CD14-positive monocyte (primary cell): ENCODE data around the gene EPB41. TPM values are rescaled to one million over a fixed set of nuclear protein-coding genes. Genes with fewer than 3 reads are reported as not detected.
A peak's percentile ranks its signal among the peaks of the same experiment; 100 is the strongest.

ENCODE experiments used
- DNase-seq, 3 donors: peaks; one replicate each; pipeline ENCODE4 v3.0.0-alpha.2; 2011 to 2022
- H2AFZ ChIP-seq: 2 replicates; pipeline ENCODE4 v1.6.0; 2012; ENCODE audit warnings: mild to moderate bottlenecking, low read depth, low read length, inconsistent platforms; ENCODE audit not compliant: insufficient read depth, poor library complexity, severe bottlenecking
- H3K27ac ChIP-seq, 2 donors: 1 replicate in 1 of 2; 2 replicates in 1 of 2; pipeline ENCODE4 v1.5.1; 2012 to 2013; ENCODE audit warnings: low read length in 2 of 2, control low read depth in 1 of 2, inconsistent platforms in 1 of 2, low read depth in 1 of 2, mild to moderate bottlenecking in 1 of 2
- H3K27me3 ChIP-seq, 2 donors: one replicate each; pipeline versions ENCODE4 v1.6.0 to v1.6.1; 2011 to 2013; ENCODE audit warnings: low read length in 2 of 2; ENCODE audit not compliant: control insufficient read depth in 2 of 2, insufficient read depth in 2 of 2
- H3K36me3 ChIP-seq, 2 donors: replicated peaks in 1 of 2; 1 replicate in 1 of 2; 2 replicates in 1 of 2; pipeline versions ENCODE4 v1.5.1 to v1.6.1; 2012 to 2013; ENCODE audit warnings: low read length in 2 of 2, control low read depth in 1 of 2, inconsistent platforms in 1 of 2, mild to moderate bottlenecking in 1 of 2; ENCODE audit not compliant: insufficient read depth in 2 of 2, control insufficient read depth in 1 of 2
- H3K4me1 ChIP-seq, 2 donors: 1 replicate in 1 of 2; 2 replicates in 1 of 2; pipeline versions ENCODE4 v1.5.1 to v1.6.1; 2012 to 2013; ENCODE audit warnings: low read length in 2 of 2, control low read depth in 1 of 2, inconsistent platforms in 1 of 2, mild to moderate bottlenecking in 1 of 2, moderate library complexity in 1 of 2; ENCODE audit not compliant: insufficient read depth in 2 of 2, control insufficient read depth in 1 of 2
- H3K4me2 ChIP-seq: replicated peaks from 2 replicates; pipeline ENCODE3; 2012; ENCODE audit warnings: low read length, moderate library complexity, mild to moderate bottlenecking; ENCODE audit not compliant: poor library complexity, severe bottlenecking; ENCODE audit errors: extremely low read depth
- H3K4me3 ChIP-seq, 3 experiments: fragments of 200-600 bp in 1 of 3; sonication (generic) in 1 of 3; replicated peaks in 1 of 3; 1 replicate in 2 of 3; 2 replicates in 1 of 3; pipeline ENCODE4 v1.5.1; 2011 to 2013; ENCODE audit warnings: low read length in 3 of 3, mild to moderate bottlenecking in 3 of 3, control low read depth in 2 of 3, low read depth in 2 of 3, inconsistent platforms in 1 of 3, moderate library complexity in 1 of 3
- H3K79me2 ChIP-seq: 2 replicates; pipeline ENCODE4 v1.6.0; 2012; ENCODE audit warnings: mild to moderate bottlenecking, control low read depth, inconsistent platforms, low read length, moderate library complexity; ENCODE audit not compliant: insufficient read depth
- H3K9ac ChIP-seq: 2 replicates; pipeline ENCODE4 v1.6.0; 2017; ENCODE audit warnings: low read length, mild to moderate bottlenecking; ENCODE audit not compliant: insufficient read depth, poor library complexity, severe bottlenecking
- H3K9me3 ChIP-seq, 2 donors: replicated peaks in 1 of 2; 1 replicate in 1 of 2; 2 replicates in 1 of 2; pipeline versions ENCODE4 v1.5.1 to v1.6.1; 2012 to 2013; ENCODE audit warnings: low read length in 2 of 2, control low read depth in 1 of 2; ENCODE audit not compliant: control insufficient read depth in 1 of 2, insufficient read depth in 1 of 2
- H4K20me1 ChIP-seq: 2 replicates; pipeline ENCODE4 v1.6.0; 2012; ENCODE audit warnings: mild to moderate bottlenecking, low read length, control low read depth, moderate library complexity; ENCODE audit not compliant: insufficient read depth
- H3K27ac Mint-ChIP-seq, 7 donors: one replicate each; pipeline ENCODE4 v1.8.0; 2020; ENCODE audit warnings: mild to moderate bottlenecking in 7 of 7, mixed read lengths in 7 of 7, moderate library complexity in 6 of 7, inconsistent platforms in 2 of 7
- H3K27me3 Mint-ChIP-seq, 3 donors: one replicate each; pipeline ENCODE4 v1.8.0; 2021 to 2022; ENCODE audit warnings: low read depth in 3 of 3, mild to moderate bottlenecking in 3 of 3, mixed read lengths in 3 of 3, moderate library complexity in 3 of 3, inconsistent platforms in 1 of 3
- H3K36me3 Mint-ChIP-seq, 2 donors: one replicate each; pipeline ENCODE4 v1.8.0; 2020; ENCODE audit warnings: mixed read lengths in 2 of 2, inconsistent platforms in 1 of 2, mild to moderate bottlenecking in 1 of 2
- H3K4me1 Mint-ChIP-seq: one replicate; pipeline ENCODE4 v1.8.0; 2020; ENCODE audit warnings: mild to moderate bottlenecking, mixed read lengths
- H3K4me3 Mint-ChIP-seq, 2 donors: one replicate each; pipeline ENCODE4 v1.8.0; 2020; ENCODE audit warnings: mild to moderate bottlenecking in 2 of 2, mixed read lengths in 2 of 2, moderate library complexity in 1 of 2
- H3K9me3 Mint-ChIP-seq, 7 donors: one replicate each; pipeline ENCODE4 v1.8.0; 2020 to 2022; ENCODE audit warnings: mixed read lengths in 7 of 7, mild to moderate bottlenecking in 6 of 7, moderate library complexity in 6 of 7, inconsistent platforms in 2 of 7
- WGBS: methylation state at CpG from one replicate; pipeline ENCODE4 v1.1.5; 2013; ENCODE audit warnings: missing lambda C conversion rate; ENCODE audit not compliant: insufficient coverage; 5-methylcytosine and 5-hydroxymethylcytosine counted together
- intact Hi-C, 2 donors: fragments of 100-400 bp; cut with micrococcal nuclease; formaldehyde crosslinking; loops; one replicate each; pipeline versions ENCODE4 v1.15.0 to v1.15.1; 2023
- polyA plus RNA-seq, 3 donors: library from polyadenylated mRNA; depleted of rRNA in 1 of 3; unstranded in 2 of 3; stranded (reverse) in 1 of 3; fragments of 300-500 nt in 2 of 3; fragments of >200 nt in 1 of 3; fragmentation: Illumina TruSeq in 2 of 3; gene quantifications; 1 replicate in 2 of 3; 2 replicates in 1 of 3; pipeline ENCODE4 v1.2.3, GENCODE V29; 2012 to 2021
- TF ChIP-seq, protein P1 (sequence below): fragments of 200-600 bp; IDR thresholded peaks from one replicate; pipeline ENCODE4 v1.8.0; 2022; ENCODE audit warnings: antibody characterized with exemption, mild to moderate bottlenecking

EPB41 gene
- polyA plus RNA-seq, 3 donors: 11.3 to 19.4 (median 18.9) TPM

DNA sequence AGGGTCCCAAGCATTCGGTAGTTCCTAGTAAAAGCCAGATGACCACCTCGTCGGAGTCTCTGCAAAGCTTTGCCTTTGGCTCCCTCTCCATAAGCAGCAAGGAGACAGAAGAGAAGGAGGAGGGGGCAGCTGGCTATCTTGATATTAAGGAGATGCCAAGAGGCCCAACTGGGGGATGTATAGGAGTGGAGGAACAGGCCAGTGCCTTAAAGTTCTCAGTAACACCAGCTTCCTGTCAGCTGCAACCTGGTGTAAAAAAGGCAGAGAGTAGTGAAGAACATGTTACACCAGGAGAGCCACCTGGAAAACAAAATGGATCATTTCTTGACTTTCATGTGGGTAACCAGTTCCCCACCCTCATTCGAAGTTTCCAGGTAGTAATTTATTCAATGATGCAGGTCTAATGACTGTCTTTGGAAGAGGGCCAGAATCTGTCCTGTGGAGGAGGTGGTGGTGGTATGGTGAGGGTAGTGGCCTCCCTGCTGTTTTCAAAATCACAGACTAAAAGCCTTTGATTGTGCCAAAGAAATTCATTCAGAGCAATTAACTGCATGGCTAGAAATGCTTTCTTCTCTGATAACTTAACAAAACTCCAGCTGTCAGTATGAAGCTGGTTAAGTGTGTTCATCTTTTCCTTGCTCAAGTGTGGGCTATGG is 182.0 kb downstream of the EPB41 start:
- WGBS: 80% methylated on average over 1 of the region's 4 CpGs
- Mint-ChIP-seq H3K4me3 (no peak overlapping the region), H3K9me3 (peaks cover 0 to 3% (median 0%) of the 10 kb centered on the region in 7 donors), H3K4me1 (no peaks in the 10 kb centered on the region), H3K27ac (no peak overlapping the region), H3K36me3 (peaks cover 55 to 67% of the 10 kb centered on the region in 2 donors), H3K27me3 (no peaks in the 10 kb centered on the region)
- no peak overlapping the region for H3K9ac ChIP-seq
- DNase-seq: no peak
- H3K36me3 ChIP-seq: peaks cover 33 to 70% of the 10 kb centered on the region in 2 donors
- no peaks in the 10 kb centered on the region for H3K79me2 ChIP-seq
- intact Hi-C loops: no loop called here
- TF ChIP-seq, protein P1, sequence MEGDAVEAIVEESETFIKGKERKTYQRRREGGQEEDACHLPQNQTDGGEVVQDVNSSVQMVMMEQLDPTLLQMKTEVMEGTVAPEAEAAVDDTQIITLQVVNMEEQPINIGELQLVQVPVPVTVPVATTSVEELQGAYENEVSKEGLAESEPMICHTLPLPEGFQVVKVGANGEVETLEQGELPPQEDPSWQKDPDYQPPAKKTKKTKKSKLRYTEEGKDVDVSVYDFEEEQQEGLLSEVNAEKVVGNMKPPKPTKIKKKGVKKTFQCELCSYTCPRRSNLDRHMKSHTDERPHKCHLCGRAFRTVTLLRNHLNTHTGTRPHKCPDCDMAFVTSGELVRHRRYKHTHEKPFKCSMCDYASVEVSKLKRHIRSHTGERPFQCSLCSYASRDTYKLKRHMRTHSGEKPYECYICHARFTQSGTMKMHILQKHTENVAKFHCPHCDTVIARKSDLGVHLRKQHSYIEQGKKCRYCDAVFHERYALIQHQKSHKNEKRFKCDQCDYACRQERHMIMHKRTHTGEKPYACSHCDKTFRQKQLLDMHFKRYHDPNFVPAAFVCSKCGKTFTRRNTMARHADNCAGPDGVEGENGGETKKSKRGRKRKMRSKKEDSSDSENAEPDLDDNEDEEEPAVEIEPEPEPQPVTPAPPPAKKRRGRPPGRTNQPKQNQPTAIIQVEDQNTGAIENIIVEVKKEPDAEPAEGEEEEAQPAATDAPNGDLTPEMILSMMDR: no peak
- H2AFZ ChIP-seq: no peak overlapping the region
- H3K27me3 ChIP-seq: no peaks in the 10 kb centered on the region
- H3K4me3 ChIP-seq: no peak overlapping the region
- H3K9me3 ChIP-seq: no peaks in the 10 kb centered on the region
- no peaks in the 10 kb centered on the region for H3K4me1 ChIP-seq
- no peak overlapping the region for H3K27ac ChIP-seq
- H4K20me1 ChIP-seq: no peaks in the 10 kb centered on the region
- H3K4me2 ChIP-seq: no peak overlapping the region

DNA sequence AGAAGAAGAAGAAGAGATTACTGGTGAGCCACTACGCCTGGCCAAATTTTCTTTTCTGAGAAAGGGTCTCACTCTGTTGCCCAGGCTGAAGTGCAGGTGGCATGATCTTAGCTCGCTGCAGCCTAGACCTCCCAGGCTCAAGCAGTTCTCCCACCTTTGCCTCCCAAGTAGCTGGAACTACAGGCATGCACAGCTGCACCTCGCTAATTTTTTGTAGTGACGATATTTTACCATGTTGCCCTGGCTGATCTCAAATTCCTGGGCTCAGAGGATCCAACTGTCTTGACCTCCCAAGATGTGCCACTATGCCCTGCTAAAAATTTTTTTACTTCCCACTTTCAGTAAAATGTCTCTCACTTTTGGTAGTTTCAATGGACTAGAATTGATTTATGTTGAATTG is 184.9 kb downstream of the EPB41 start:
- DNase-seq: no peak
- TF ChIP-seq, protein P1: no peak
- H3K9me3 Mint-ChIP-seq: no peaks in the 10 kb centered on the region
- H3K79me2 ChIP-seq: no peaks in the 10 kb centered on the region
- no peaks in the 10 kb centered on the region for H3K4me1 ChIP-seq
- no peaks in the 10 kb centered on the region for H3K4me1 Mint-ChIP-seq
- no peak overlapping the region for H3K27ac ChIP-seq
- intact Hi-C loops: no loop called here
- no peak overlapping the region for H3K4me3 ChIP-seq
- peak overlapping the region in 1 of 7 donors; percentile 37 for H3K27ac Mint-ChIP-seq
- no peak overlapping the region for H3K9ac ChIP-seq
- WGBS: 100% methylated on average over 2 of the region's 4 CpGs
- H3K4me2 ChIP-seq: no peak overlapping the region
- peaks cover 47 to 55% of the 10 kb centered on the region in 2 donors for H3K36me3 Mint-ChIP-seq
- no peaks in the 10 kb centered on the region for H3K27me3 Mint-ChIP-seq
- no peak overlapping the region for H3K4me3 Mint-ChIP-seq
- no peaks in the 10 kb centered on the region for H3K27me3 ChIP-seq
- H3K9me3 ChIP-seq: no peaks in the 10 kb centered on the region
- no peaks in the 10 kb centered on the region for H4K20me1 ChIP-seq
- H3K36me3 ChIP-seq: peaks cover 34 to 58% of the 10 kb centered on the region in 2 donors
- H2AFZ ChIP-seq: no peak overlapping the region
